Activated T-helper 2 cell treated with anti-CD3 and anti-CD28 coated beads, Interferon-gamma antibody, Interleukin-2, Interleukin-4, amounts not matched to agents 10 μg/mL and 5 μg/mL and 100 μg/mL, durations not matched to agents 14 hours and 24 hours and 36 hours (primary cell): ENCODE results near the gene CMIP. TPM values are rescaled to one million over a fixed set of nuclear protein-coding genes. Genes with fewer than 3 reads are reported as not detected.
"Not testable (repeated sequence)": the region's sequence is repeated elsewhere in the genome, so short reads cannot be mapped to it uniquely, and the experiment has no call there.

Source experiments
- DNase-seq: peaks from one replicate; pipeline ENCODE4 v3.0.0; 2021; ENCODE audit warnings: low spot score
- H3K27ac Mint-ChIP-seq: one replicate; pipeline ENCODE4 v1.8.0; 2021; ENCODE audit warnings: mixed read lengths
- H3K27me3 Mint-ChIP-seq: one replicate; pipeline ENCODE4 v1.8.0; 2021; ENCODE audit warnings: low read depth, mixed read lengths
- H3K36me3 Mint-ChIP-seq: one replicate; pipeline ENCODE4 v1.8.0; 2021; ENCODE audit warnings: low read depth, mixed read lengths
- H3K4me1 Mint-ChIP-seq: one replicate; pipeline ENCODE4 v1.8.0; 2021; ENCODE audit warnings: low read depth, mixed read lengths
- H3K4me3 Mint-ChIP-seq: one replicate; pipeline ENCODE4 v1.8.0; 2021; ENCODE audit warnings: low read depth, mild to moderate bottlenecking, moderate library complexity, mixed read lengths
- H3K9me3 Mint-ChIP-seq: one replicate; pipeline ENCODE4 v1.8.0; 2021; ENCODE audit warnings: mixed read lengths
- intact Hi-C: fragments of 100-400 bp; cut with micrococcal nuclease; formaldehyde crosslinking; loops from one replicate; pipeline ENCODE4 v1.15.1; 2023
- total RNA-seq: library from RNA; stranded (reverse); gene quantifications from 2 replicates; pipeline ENCODE4 v1.2.3, GENCODE V29; 2022

Gene CMIP
- total RNA-seq, 1 donor from 2014 or later = 68.0 TPM

DNA sequence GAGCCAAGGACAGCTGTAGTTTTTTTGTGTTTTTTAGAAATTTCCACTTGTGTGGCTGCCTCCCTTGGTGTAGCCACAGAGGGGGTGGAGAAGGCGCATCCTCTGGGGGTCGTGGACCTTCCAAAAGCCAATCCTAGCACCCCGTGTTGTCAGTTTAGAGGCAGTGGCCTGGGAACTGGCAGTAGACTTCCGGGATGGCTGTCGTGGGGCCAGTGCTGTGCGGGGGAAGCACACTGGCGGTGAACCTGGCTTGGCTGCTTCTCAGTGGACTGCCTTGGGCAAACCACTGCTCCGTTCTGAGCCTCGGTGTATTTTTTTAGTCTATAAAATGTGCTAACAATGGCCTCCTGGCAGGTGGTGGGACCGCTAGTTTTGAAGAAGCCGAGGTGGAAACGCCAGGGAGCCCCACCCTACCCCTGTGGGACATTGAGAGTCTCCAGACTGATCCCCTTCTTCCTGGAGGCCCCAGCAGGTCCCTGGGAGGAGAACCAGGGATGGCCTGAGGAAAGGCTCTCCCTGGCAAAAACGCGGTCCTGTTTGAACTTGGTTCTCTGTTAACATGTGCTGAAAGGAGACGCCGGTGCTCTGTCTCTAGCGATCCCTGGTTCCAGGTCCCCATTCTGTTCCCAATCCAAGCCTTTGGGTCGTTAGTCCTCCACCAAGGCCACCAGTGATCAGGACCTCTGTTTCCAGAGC lies 125.7 kb downstream of the CMIP start:
- intact Hi-C loops = no loop called here
- Mint-ChIP-seq H3K4me1 (peaks cover 29% of the 10 kb centered on the region), H3K27me3 (no peaks in the 10 kb centered on the region), H3K9me3 (no peaks in the 10 kb centered on the region), H3K27ac (no peak overlapping the region), H3K4me3 (no peak overlapping the region), H3K36me3 (peaks cover 13% of the 10 kb centered on the region)
- no peak for DNase-seq

DNA sequence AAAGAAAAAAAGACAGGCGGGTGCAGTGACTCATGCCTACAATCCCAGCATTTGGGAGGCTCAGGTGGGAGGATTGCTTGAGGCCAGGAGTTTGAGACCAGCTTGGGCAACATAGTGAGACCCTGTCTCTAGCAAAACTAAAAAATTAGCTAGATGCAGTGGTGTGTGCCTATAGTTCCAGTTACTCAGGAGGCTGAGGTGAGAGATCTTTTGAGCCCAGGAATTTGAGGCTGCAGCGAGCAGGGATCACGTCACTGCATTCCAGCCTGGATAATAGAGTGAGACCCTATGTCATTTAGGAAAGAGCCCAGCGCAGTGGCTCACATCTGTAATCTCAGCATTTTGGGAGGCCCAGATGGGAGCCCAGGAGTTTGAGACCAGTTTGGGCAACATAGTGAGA lies 126.6 kb downstream of the CMIP start:
- Mint-ChIP-seq H3K27ac (no peak overlapping the region), H3K27me3 (no peaks in the 10 kb centered on the region), H3K36me3 (peaks cover 8% of the 10 kb centered on the region), H3K4me1 (peaks cover 31% of the 10 kb centered on the region), H3K9me3 (no peaks in the 10 kb centered on the region), H3K4me3 (no peak overlapping the region)
- no peak for DNase-seq
- intact Hi-C loops = no loop called here

DNA sequence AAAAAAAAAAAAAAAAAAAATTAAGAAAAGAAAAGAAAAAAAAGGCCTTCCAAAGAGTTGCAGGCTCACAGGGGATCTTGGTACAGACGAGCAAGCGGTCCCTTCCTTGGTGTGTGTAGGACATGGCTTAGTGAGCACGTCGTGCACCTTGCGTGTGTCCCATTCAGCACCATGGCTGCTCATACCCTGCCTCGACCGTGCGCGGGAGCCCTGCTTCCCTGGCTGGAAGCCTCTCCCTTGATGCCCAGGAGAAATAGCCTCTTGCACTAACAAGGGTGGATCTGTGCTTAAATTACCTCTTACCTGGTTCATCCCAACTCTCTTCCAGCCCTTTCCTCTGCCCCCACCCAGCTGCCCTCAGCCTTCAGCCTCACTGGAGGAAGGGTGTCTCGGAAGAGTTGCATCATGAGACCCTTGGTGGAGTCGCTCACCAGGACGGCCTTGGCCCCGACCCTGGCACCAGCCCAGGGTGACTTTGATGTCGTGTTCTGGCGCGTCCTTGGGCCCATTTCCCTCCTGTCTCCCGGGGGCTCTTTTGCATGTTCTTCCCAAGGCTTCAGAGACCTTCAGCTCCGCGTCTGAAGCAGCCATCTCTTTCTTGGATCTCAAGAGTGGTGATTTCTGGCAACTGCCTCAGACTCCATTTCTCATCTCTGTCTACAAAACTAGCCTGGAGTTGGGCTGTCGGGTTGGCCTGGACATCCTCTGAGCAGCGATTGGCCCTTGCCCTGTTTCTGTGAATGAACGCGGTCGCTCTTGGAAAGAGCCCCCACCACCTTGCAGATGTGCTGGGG lies 127.2 kb downstream of the CMIP start:
- Mint-ChIP-seq H3K9me3 (no peaks in the 10 kb centered on the region), H3K27ac (no peak overlapping the region), H3K4me1 (peaks cover 28% of the 10 kb centered on the region), H3K4me3 (no peak overlapping the region), H3K36me3 (peaks cover 2% of the 10 kb centered on the region), H3K27me3 (no peaks in the 10 kb centered on the region)
- intact Hi-C loops = no loop called here
- DNase-seq = no peak

DNA sequence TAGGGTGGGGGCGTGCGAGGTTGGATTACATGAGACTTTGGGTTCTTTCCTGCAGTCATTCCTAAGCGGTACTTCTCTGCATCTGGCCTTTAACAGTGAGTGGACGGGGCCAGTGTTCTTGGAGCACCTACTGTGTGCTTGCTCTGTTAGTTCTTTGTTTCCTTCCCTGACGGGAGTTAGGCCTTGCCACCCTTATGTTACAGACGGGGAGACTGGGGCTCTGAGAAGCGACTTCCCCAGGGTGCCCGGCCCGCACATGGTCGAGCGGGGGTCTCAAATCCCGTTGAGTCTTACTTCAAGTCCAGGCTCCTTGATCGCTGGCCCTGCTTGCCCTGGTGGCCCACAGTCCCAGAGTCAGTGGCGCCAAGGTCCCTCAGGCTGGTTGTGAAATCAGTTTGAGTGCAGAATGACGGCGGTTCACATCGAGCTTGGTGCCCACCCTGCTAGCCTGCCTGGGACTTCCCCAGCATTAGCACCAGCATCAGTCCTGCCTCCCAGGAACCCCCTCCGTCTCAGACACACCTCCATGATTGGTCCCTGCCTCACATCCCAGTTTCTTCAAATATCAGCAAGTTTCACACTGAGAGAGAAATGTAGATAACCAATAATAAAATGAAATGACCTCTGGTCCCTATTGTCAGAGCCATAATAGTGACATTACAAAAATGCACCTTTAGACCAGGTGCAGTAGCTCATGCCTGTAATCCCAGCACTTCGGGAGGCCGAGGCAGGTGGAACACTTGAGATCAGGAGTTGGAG lies 128.0 kb downstream of the CMIP start:
- peaks cover 25% of the 10 kb centered on the region for H3K4me1 Mint-ChIP-seq
- no peak overlapping the region for H3K27ac Mint-ChIP-seq

DNA sequence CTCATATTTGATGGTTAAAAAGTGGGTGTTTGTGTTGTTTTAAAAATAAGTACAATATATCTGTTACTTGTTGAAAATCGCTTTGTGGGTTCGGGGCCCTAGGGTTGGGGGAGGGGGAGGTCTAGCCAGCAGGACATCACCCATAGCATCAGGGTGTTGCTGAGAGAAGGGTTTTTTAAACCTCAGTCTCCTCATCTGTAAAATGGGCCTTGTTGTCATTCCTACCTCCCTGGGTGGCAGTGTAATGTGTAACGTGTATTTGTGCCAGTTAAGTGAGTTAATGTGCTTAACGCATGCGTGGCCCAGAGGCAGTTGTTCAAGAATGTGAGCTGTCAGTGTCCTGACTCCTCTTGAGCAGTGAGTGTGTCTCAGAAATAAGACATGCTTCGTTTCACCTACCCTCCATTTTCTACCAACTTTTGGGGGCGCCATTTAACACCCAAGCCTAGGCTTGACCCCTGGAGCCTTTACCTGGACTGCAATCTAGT lies 129.0 kb downstream of the CMIP start:
- H3K4me1 Mint-ChIP-seq = peaks cover 15% of the 10 kb centered on the region
- H3K4me3 Mint-ChIP-seq = no peak overlapping the region
- H3K9me3 Mint-ChIP-seq = no peaks in the 10 kb centered on the region
- no peak overlapping the region for H3K27ac Mint-ChIP-seq
- intact Hi-C loops = no loop called here
- DNase-seq = no peak
- H3K36me3 Mint-ChIP-seq = no peaks in the 10 kb centered on the region
- no peaks in the 10 kb centered on the region for H3K27me3 Mint-ChIP-seq

More for the DNA sequence above, 128.0 kb downstream of the CMIP start:
- Mint-ChIP-seq H3K4me3 (no peak overlapping the region), H3K9me3 (no peaks in the 10 kb centered on the region), H3K27me3 (no peaks in the 10 kb centered on the region), H3K36me3 (no peaks in the 10 kb centered on the region)
- intact Hi-C loops = no loop called here
- DNase-seq = no peak

DNA sequence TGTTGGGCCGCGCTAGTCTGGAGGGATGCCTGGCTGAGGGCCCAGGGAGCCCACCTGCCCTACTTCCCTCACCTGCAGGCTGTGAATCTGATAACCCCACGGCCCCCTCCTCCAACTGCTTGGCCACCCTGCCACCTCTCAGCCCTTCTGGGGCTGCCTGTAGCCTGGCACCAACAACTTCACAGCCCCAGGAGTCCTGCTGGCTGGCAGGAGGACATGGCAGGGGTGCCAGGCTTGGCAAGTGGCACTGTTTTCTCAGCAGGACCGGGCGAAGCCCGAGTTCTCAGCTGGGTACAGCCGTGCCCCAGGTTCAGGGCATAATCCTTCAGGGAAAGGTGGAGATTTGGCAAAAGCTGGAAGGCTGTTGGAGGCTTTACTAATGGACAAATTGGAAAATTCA lies 129.6 kb downstream of the CMIP start:
- intact Hi-C loops = no loop called here
- Mint-ChIP-seq H3K27me3 (no peaks in the 10 kb centered on the region), H3K27ac (no peak overlapping the region), H3K4me1 (peaks cover 9% of the 10 kb centered on the region), H3K36me3 (no peaks in the 10 kb centered on the region), H3K9me3 (no peaks in the 10 kb centered on the region), H3K4me3 (no peak overlapping the region)
- no peak for DNase-seq

DNA sequence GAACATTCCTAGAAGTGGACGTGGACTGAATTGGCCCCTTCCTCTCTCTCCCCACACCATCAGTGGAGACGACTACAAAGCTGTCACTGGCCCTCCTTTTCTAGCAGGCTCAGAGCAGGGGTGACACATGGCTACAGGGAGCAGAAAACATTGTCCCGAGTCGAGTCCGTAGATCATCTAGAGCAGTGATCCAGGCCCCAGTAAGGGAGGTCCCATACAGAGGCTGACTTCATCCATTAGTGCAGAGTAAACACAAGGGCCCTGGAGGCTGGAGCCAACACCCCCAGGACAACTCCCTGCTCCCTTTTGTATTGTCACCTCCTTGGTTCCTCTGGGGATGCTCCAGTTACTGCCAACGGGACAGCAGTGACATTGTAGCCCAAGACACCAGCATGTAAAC lies 130.7 kb downstream of the CMIP start:
- no peaks in the 10 kb centered on the region for H3K27me3 Mint-ChIP-seq
- intact Hi-C loops = no loop called here
- H3K9me3 Mint-ChIP-seq = no peaks in the 10 kb centered on the region
- H3K27ac Mint-ChIP-seq = no peak overlapping the region
- peaks cover 2% of the 10 kb centered on the region for H3K4me1 Mint-ChIP-seq
- H3K36me3 Mint-ChIP-seq = no peaks in the 10 kb centered on the region
- H3K4me3 Mint-ChIP-seq = no peak overlapping the region
- DNase-seq = no peak

DNA sequence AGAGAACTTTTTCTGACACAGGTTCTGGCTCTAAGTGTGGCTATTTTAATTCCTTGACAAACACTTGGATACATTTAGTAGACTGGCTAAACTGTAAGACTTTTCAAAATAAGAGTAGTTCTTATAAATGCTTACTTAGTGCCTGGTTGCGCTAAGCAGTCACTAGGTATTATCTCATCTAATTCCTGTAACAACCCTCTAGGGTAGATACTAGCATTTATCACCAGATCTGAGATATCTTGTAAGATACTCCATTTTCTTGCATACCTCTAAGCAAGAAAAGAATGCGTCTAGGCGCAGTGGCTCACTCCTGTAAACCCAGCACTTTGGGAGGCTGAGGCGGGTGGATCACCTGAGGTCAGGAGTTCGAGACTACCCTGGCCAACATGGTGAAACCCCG lies 131.2 kb downstream of the CMIP start:
- Mint-ChIP-seq H3K27me3 (no peaks in the 10 kb centered on the region), H3K36me3 (no peaks in the 10 kb centered on the region), H3K4me3 (no peak overlapping the region), H3K9me3 (no peaks in the 10 kb centered on the region), H3K4me1 (peaks cover 2% of the 10 kb centered on the region), H3K27ac (no peak overlapping the region)
- intact Hi-C loops = no loop called here
- DNase-seq = no peak

DNA sequence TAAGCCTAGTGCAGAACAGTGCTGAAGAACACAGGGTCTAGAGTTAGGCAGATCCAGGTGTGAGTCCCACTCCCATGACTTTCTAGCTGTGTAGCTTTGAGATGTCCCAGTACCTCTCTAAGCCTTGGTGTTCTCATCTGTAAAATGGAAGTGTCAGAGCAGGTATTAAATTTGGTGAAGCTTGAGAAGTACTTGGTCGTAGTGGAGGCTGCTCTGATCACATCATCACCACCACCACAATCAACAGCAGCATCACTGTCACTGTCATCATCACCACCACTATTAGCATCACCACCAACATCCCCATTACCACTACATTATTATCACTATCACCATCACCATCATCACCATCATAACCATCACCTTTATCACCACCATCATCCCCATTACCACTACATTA lies 132.1 kb downstream of the CMIP start:
- Mint-ChIP-seq H3K4me1 (peaks cover 2% of the 10 kb centered on the region), H3K27me3 (no peaks in the 10 kb centered on the region), H3K36me3 (no peaks in the 10 kb centered on the region), H3K4me3 (no peak overlapping the region), H3K9me3 (no peaks in the 10 kb centered on the region), H3K27ac (no peak overlapping the region)
- DNase-seq = no peak
- intact Hi-C loops = no loop called here

DNA sequence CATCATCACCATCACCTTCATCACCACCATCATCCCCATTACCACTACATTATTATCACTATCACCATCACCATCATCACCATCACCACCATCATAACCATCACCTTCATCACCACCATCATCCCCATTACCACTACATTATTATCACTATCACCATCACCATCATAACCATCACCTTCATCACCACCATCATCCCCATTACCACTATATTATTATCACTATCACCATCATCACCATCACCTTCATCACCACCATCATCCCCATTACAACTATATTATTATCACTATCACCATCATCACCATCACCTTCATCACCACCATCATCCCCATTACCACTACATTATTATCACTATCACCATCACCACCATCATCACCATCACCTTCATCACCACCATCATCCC lies 132.7 kb downstream of the CMIP start:
- H3K27me3 Mint-ChIP-seq, H3K36me3 Mint-ChIP-seq, H3K4me1 Mint-ChIP-seq, H3K9me3 Mint-ChIP-seq, intact Hi-C loops, DNase-seq, H3K27ac Mint-ChIP-seq, H3K4me3 Mint-ChIP-seq: not testable (repeated sequence)

DNA sequence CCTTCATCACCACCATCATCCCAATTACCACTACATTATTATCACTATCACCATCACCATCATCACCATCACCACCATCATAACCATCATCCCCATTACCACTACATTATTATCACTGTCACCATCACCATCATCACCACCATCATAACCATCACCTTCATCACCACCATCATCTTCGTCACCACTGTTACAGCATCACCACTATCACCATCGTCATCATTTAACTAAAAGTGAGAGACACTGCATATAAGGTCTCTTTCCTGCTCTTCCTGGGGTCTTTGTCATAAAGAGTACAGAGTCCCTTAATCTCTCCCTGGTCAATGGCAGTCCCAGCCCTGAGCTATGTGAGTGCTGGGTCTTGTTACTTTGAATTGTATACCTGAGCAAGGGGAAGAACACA lies 133.5 kb downstream of the CMIP start:
- Mint-ChIP-seq H3K36me3 (no peaks in the 10 kb centered on the region), H3K4me3 (no peak overlapping the region), H3K27ac (no peak overlapping the region), H3K27me3 (no peaks in the 10 kb centered on the region), H3K9me3 (no peaks in the 10 kb centered on the region), H3K4me1 (peaks cover 2% of the 10 kb centered on the region)
- intact Hi-C loops = no loop called here
- DNase-seq = no peak

DNA sequence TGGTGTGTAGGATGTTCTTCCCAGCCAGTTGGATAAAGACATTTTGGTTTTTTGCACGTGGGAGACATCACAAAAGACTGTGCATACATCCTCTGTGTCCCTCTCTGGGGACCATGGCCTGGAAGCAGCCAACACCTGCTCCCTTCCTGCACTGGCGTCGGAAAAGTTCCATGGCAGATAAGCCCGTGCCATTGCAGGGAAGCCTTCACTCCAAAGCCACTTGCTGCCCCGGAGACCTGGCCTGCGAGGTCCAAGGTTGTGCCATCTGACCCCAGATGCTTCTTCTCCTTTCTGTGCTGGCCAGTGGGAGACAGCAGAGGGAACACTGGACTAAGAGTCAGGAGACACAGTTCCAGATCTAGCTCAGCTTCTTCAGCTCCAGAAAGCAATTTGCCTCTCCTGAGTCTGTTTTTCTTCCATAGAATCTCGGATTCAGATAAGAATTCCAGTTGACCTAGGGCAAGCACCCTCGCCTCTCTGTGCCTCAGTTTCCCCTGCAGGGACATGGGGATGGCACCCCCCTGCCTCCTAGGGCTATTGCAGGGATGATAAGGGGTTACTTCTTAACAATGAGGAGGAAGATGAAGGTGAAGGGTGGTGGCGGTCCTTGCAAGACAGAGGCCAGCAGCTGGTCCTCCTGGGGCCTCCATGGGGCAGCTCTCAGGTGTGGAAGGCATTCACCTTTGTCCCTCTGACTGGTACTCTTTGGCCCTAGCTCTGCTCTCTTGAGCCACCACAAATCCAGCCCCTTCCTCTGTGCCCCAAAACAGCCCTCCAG lies 134.2 kb downstream of the CMIP start:
- H3K27ac Mint-ChIP-seq = no peak overlapping the region

More for the DNA sequence above, 134.2 kb downstream of the CMIP start:
- H3K4me1 Mint-ChIP-seq = peaks cover 2% of the 10 kb centered on the region
- no peak overlapping the region for H3K4me3 Mint-ChIP-seq
- H3K9me3 Mint-ChIP-seq = no peaks in the 10 kb centered on the region
- no peaks in the 10 kb centered on the region for H3K27me3 Mint-ChIP-seq
- intact Hi-C loops = no loop called here
- H3K36me3 Mint-ChIP-seq = no peaks in the 10 kb centered on the region
- DNase-seq = no peak
